ENCODE results near the gene INKA2.

- TF ChIP-seq EP300 (IDR thresholded peaks at IDR 0.05; ENCODE audit: borderline replicate concordance in 1 of 2, control insufficient read depth in 1 of 2, low read depth in 2 of 2, low read length in 2 of 2) (no peak), CTCF (IDR thresholded peaks at IDR 0.05 in 2 of 3, conservative IDR thresholded peaks at IDR 0.05 in 1 of 3; ENCODE audit: control insufficient read depth in 2 of 3, extremely low read depth in 1 of 3, insufficient read depth in 1 of 3, low read depth in 3 of 3, low read length in 3 of 3) (no peak), POLR2A (IDR thresholded peaks at IDR 0.05; ENCODE audit: low read depth, low read length) (no peak), JUND (IDR thresholded peaks at IDR 0.05; ENCODE audit: low read depth, low read length) (no peak), MXI1 (IDR thresholded peaks at IDR 0.05; ENCODE audit: low read depth, low read length) (no peak), ZBTB33 (IDR thresholded peaks at IDR 0.05) (no peak), NR2F1 (conservative IDR thresholded peaks at IDR 0.05) (no peak), SIN3A (IDR thresholded peaks at IDR 0.05; ENCODE audit: low read depth, low read length) (no peak), GATAD2B (conservative IDR thresholded peaks at IDR 0.05; ENCODE audit: low read depth) (no peak)
Observed at GRCh38 chr1:111776861-111777260, 37.7 kb upstream of the INKA2 start.
